Peyer's patch (tissue), 4 donors: ENCODE data around the gene FIGNL1.

Experiments used
- CTCF ChIP-seq, 6 experiments: fragments of 450-650 bp in 4 of 6; fragments of 200-600 bp in 2 of 6; sonication (generic) in 1 of 6; IDR thresholded peaks; one replicate each; pipeline ENCODE4 v1.5.1; 2017 to 2019; ENCODE audit warnings: antibody characterized with exemption in 6 of 6, mild to moderate bottlenecking in 3 of 6, moderate library complexity in 1 of 6
- POLR2A ChIP-seq, 2 donors: fragments of 450-650 bp; IDR thresholded peaks; one replicate each; pipeline ENCODE4 v1.5.1; 2017; ENCODE audit warnings: antibody characterized with exemption in 2 of 2, mild to moderate bottlenecking in 2 of 2, moderate library complexity in 2 of 2

- TF ChIP-seq CTCF (IDR thresholded peaks at IDR 0.05), result no peak
- TF ChIP-seq POLR2A (IDR thresholded peaks at IDR 0.05), result no peak
Observed at GRCh38 chr7:50450590-50451032, 461 bp upstream of the FIGNL1 start.
